SK-N-SH (cell line): ENCODE measurements around the gene MAST2.

ENCODE experiments used
- CTCF ChIP-seq: fragments of 200-600 bp; sonication (generic); IDR thresholded peaks from 2 replicates; pipeline ENCODE4 v1.6.1; 2017; ENCODE audit warnings: antibody characterized with exemption, mild to moderate bottlenecking, moderate library complexity
- EP300 ChIP-seq, 2 experiments: IDR thresholded peaks; 2 replicates each; pipeline versions ENCODE4 v1.4.0 to v1.6.1; 2012; ENCODE audit warnings: borderline replicate concordance in 1 of 2, low read depth in 1 of 2, low read length in 1 of 2
- EZH2phosphoT487 ChIP-seq: fragments of 200-600 bp; sonication (generic); IDR thresholded peaks from 2 replicates; pipeline ENCODE4 v1.6.1; 2017; ENCODE audit warnings: low read depth, mixed run types, mild to moderate bottlenecking, antibody characterized with exemption, moderate library complexity, borderline replicate concordance
- FOXJ3 ChIP-seq: sonication (generic); formaldehyde crosslinking; IDR thresholded peaks from 2 replicates; pipeline ENCODE4 v1.5.1; 2020; ENCODE audit warnings: mild to moderate bottlenecking, missing genetic modification reagents
- GATA2 ChIP-seq: sonication (generic); formaldehyde crosslinking; IDR thresholded peaks from 2 replicates; pipeline ENCODE4 v1.5.0; 2020; ENCODE audit warnings: mild to moderate bottlenecking, missing genetic modification reagents
- MAX ChIP-seq: IDR thresholded peaks from 2 replicates; pipeline ENCODE4 v1.4.0; 2012; ENCODE audit warnings: low read depth
- MEF2A ChIP-seq: IDR thresholded peaks from 2 replicates; pipeline ENCODE4 v1.4.0; 2012; ENCODE audit warnings: low read depth, borderline replicate concordance
- POLR2AphosphoS5 ChIP-seq: IDR thresholded peaks from 2 replicates; pipeline ENCODE4 v1.6.1; 2012; ENCODE audit warnings: low read depth, low read length
- RAD21 ChIP-seq: IDR thresholded peaks from 2 replicates; pipeline ENCODE4 v1.6.1; 2012; ENCODE audit warnings: mild to moderate bottlenecking, low read length
- REST ChIP-seq: IDR thresholded peaks from 2 replicates; pipeline ENCODE4 v1.6.1; 2012; ENCODE audit warnings: mild to moderate bottlenecking, low read depth, low read length, moderate library complexity
- RXRA ChIP-seq: IDR thresholded peaks from 2 replicates; pipeline ENCODE4 v1.4.0; 2012; ENCODE audit warnings: low read depth, mild to moderate bottlenecking, borderline replicate concordance
- TEAD4 ChIP-seq: IDR thresholded peaks from 2 replicates; pipeline ENCODE4 v1.4.0; 2012; ENCODE audit warnings: mild to moderate bottlenecking, borderline replicate concordance; ENCODE audit not compliant: insufficient read depth
- USF2 ChIP-seq: fragments of 150-350 bp; IDR thresholded peaks from 2 replicates; pipeline ENCODE4 v1.6.1; 2017; ENCODE audit warnings: antibody characterized with exemption, low read length, low read depth, borderline replicate concordance
- YY1 ChIP-seq: IDR thresholded peaks from 2 replicates; pipeline ENCODE4 v1.4.0; 2012; ENCODE audit warnings: low read depth, mild to moderate bottlenecking

- TF ChIP-seq RXRA (no peak), CTCF (peak; percentile 97), FOXJ3 (CRISPR knock-in tag) (no peak), YY1 (no peak), EP300 (IDR thresholded peaks at IDR 0.05; ENCODE audit: borderline replicate concordance in 1 of 2, low read depth in 1 of 2, low read length in 1 of 2) (no peak), TEAD4 (no peak), GATA2 (CRISPR knock-in tag) (no peak), REST (no peak), EZH2phosphoT487 (no peak), POLR2AphosphoS5 (0 out of 2 replicates have a peak, but pooled peaks have one; percentile 24), MAX (no peak), USF2 (no peak), RAD21 (peak; percentile 90), MEF2A (no peak)
Measured at GRCh38 chr1:46036894-46037839, 233.8 kb downstream of the MAST2 start.
